GM21515 (cell line): ENCODE results near the gene PGGT1B.

Experiments
- ATAC-seq: cut with Tn5 transposase; IDR thresholded peaks from one replicate; pipeline ENCODE4 v1.9.1; 2021; ENCODE audit not compliant: unreplicated experiment

The PGGT1B gene

DNA sequence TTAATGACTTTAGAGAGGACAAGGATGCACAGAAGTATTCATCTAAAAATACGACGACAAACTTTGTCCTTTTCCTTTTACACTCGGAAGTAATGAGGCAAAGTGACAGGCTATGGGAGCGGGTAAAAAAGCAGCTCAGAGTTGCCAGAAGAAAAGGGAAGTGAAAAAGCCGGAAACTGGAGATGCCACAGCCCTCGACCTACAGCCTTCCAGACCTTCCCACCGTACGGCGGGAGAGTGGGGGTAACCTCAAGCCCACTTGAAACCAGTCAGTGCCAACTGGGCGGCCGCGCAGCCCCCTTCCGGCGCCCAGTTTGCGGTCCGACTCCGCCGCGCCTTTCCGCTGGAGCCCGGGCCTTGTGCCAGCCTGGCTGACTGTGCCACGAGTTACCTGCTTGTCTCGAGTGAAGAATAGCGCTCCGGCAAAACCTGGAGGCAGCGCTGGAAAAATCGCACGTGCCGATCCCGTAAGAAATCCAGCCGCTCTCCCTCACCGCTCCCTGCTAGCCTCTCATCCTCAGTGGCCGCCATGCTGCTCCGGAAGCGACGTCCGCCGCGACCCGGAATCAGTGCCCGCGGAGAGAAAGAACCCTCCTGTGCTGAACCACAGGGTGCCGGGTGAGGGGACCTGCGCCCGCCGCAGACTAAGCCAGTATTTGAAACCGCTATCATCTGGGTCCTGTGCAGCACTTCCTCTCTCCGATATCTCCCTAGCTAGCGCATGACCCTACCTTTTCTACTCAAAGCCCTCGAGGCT, at the start of gene PGGT1B:
TSS of gene PGGT1B (minus strand) at position 557 of the 757 bp plus-strand sequence. CDS start at position 531, 26 bp downstream.
- peak; percentile 90 for ATAC-seq

DNA sequence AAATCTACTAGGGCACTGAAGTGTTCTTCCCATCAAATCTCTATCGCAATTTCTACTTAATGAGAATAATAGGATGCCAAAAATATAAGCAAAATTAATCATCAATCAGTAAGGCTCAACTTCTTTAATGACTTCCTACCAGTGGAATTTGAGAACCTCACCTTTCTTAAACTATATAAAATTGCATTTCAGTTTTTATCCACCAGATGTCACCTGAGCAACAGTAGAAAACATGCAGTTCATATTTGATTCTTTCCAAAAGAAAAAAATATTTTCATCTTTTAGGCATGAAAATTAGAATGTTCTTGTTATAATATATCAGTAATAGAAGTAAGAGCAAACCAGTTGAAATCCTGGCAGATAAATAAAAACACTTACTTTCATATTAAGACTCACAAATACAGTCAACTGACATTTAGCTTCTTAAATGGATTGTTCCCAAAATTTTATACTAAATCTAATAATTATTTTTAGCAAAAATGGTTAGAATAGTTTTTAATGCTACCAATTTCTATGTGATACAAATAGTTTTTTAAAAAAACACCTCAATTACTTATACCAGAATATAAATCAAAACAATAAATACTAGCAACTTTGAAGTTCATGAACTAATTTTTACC, 47.2 kb upstream of the PGGT1B start:
- ATAC-seq, result peak; percentile 63

DNA sequence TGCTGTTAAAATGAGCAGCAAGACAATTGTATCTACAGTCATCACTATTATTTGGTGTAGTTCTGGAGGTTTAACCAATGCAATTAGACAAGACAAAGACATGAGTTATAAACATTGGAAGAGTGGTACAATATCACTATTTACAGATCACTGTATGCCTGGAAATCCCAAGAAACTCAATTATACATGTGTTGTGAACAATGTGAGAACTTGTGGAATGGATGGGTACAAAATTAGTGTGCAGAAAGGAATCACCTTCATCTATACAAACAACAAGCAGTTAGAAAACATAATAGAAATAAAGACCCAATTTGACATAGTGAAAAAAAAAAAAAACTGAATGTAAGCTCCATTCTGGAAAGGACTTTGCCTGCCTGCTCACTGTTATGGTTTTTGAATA, 46.1 kb upstream of the PGGT1B start:
- no peak for ATAC-seq

DNA sequence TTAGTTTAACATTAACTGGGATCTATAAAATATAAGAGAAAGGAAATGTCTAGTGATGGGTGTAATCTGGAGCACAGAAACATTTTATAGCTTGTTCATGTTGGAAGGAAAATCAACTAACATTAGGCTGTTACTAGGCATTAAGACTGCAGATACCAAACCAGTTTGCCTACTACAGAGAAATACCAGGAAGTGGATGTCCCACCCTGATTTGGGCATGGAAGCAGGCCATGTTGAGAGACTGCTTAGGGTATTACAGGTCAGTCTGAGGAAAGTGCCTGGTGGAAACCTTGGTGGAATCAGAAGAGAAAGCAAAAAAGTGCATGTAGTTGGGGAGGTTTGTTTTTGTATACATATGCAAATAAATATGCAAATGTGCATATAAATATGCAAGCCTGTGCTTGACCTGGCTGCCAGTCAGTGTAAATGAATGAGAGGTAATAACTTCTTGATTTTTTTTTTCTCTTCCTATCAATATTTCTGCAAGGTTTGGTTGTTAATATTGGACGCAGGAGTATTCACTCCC, 43.4 kb upstream of the PGGT1B start:
- ATAC-seq, result no peak

DNA sequence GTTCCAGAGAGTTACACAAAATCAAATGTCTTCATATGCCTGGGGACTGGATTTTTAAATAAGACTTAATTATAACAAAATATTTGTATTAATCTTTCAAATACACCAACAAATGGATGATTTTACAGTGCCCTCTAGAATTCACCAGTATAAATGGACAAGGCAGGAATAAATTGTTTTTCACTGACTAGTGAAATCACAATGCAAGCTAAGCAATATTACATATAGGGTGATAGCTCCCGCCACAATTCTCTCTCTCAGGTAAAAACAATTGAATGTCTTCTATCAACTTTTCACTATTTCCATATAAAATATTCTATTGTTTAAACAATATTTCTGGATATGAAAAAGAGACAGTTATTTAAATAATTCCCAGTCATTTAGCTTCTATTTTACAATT, 41.8 kb upstream of the PGGT1B start:
- no peak for ATAC-seq

DNA sequence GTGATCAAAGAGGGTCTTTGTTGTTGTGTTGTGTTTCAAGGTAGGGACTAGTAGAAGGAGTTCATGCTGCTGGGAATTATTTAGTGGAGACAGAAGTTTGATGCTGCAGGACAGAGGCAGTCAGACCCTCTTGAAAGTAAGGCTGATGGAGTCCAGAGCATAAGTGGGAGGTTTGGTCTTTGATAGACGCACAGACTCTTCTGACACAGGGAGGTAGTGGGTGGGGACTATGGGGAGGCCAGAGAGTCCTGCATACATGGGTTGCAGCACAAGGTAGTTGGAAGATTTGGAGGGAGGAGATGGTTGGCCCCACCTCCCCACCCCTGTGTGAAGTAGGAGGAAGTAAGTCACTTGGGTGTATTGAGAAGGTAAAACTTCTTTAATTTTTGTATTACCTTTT, 36.1 kb upstream of the PGGT1B start:
- ATAC-seq, result no peak

DNA sequence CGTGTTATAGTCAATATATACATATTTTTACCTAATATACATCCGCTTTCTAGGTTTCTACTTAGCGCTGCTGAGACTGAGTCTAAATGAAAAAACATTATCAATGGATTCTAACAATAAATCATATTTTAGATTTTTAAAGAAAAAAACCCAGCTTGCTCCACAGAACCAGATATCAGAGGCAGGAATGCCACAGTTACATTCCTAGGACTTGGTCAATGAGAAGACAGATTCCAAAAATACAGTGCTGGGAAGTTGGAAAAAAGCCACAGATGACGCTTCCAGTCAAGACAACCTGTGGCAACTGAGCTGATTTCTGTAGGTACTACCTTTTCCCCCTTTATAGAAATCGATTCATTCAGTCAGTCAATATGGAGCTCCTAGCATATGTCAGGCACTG, 34.4 kb upstream of the PGGT1B start:
- no peak for ATAC-seq

DNA sequence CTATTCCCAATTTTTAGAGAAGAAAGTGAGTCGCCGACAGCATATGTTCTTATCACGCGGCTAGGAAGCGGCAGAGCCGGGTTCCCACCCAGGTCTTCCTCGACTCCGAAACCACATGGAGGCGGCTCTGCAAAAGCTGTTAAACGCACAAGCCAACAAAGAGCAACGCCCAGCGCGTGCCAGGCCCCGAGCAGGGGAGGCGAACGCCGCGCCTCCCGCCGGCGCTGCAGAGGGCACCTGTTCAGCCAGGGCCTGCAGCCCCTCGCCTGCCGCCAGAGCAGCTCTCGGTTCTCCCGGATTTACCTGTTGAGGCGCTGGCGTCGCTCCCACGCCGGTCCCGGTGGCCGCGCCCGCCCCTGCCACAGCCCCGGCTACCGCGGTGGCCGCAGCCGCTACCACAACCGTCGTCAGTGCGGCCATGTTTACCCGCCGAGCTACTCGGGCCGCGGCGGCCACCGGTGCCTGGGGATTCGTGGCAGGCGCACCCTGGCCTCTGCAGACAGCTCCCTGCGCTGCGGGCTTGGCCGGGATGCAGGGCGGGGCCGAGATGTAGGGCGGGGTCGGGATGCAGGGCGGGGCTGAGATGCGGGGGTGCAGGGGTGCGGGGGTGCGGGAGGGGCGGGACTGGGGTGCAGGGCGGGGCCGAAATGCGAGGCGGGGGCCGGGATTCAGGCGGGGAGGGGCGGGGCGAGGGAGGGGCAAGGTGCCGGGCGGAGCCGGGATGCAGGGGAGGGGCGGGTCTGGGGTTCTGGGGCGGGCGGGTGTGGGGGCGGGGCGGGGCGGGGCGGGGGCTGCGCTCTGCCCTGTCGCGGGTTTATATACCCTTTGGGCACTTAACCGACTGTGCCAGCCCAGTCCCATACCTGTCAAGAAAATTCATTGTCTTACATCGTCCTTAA, 33.7 kb upstream of the PGGT1B start, which contains the start of gene CCDC112:
TSS of gene CCDC112 (minus strand) at position 531 of the 899 bp plus-strand sequence. CDS start at position 420, 111 bp downstream.
- ATAC-seq, result peak; percentile 82

DNA sequence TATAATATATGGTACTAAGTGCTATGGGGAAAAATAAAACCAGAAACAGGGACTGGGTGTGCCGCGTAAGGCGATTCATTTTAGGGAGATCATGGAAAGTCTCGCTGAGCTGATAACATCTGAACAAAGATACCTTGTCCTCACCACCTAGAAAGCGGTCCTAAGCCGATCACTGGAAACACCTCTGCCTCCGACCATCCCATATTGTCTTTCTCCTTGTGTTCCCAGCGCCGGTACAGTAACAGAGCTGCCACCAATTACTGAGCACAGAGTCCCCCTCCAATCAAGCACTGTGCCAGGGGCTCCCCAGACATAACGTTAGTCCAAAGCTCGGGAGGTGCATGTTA, 33.1 kb upstream of the PGGT1B start:
- peak; percentile 20 for ATAC-seq

DNA sequence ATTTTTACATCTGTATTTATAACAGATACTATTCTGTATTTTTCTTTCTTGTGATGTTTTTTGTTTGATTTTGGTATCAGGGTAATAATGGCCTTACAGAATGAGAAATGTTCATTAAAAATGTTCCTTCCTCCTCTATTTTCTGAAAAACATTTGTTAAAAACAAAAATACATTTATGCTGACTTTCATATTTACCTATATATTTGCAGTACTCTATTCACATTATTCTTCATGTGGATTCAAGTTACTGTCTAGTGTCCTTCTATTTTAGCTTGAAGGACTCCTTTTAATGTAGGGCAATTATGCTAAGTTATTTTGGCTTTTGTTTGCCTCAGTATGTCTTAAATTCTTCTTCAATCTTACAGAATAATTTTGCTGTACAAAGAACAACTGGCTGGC, 28.7 kb upstream of the PGGT1B start:
- ATAC-seq, result no peak

DNA sequence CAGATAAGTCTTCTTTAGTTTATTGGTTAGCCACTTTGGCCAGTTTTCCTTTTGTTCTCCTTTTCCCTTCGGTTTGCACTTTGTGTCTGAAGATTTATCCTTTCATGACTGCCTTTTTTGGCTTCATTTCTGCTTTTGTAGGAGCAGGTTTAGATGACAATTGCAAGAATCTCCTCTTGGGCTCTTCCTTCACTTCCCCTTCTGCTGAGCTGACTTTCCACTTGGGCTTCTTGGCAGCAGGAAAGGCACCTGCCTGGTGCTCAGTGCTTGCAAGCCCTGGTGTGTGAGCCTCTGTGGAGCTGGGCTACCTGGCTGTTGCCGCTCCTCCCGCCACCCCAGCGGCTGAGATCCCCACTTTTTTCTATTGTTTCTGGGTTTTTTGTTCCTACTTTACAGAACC, 26.4 kb upstream of the PGGT1B start:
- no peak for ATAC-seq

DNA sequence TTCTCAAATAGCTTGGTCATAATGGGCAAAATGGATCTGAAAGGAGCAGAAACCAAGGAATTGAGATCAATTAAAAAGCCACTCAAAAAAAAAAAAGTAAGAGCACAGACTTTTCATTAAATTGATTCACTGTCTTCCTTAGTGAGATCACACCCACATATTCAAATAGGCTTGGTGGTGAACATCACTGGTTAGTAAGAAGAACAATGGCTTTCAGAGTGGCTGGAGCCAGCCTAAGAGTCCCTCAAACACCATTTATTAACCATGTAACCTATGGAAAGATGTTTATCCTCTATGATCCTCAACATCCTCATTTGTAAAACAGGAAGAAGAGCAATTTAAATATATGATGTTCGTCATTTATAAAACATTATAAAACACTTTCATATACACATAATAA, 21.3 kb upstream of the PGGT1B start:
- no peak for ATAC-seq

DNA sequence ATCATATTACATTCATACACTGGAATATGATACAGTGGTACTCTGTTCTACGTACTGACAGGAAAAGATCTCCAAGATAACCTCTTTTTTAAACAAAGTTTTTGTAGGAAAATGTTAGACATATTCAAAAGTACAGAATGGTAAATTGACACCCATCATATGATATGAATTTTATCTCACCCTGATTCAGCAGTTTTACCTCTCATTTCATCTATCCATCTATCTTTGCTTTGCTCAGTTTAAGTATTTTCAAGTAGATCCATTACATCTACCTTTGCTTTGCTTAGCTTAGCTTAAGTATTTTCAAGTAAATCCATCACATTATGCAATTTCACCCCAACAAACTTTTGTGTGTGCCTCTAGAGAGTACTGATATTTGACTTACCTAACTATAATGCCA, 19.5 kb upstream of the PGGT1B start:
- no peak for ATAC-seq

DNA sequence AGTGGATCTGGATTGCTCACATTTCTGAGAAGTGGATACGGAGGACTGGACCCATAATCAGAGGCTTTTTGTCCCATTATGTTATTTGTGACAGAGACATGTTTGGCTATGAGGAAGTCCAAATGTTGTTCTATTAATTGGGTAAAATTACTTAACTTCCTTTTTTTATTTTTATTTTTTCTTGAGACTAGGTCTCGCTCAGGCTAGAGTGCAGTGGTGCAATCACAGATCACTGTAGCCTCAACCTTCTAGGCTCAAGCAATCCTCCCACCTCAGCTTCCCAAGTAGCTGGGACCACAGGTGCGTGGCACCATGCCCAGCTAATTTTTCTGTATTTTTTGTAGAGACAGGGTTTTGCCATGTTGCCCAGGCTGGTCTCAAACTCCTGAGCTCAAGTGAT, 11.9 kb upstream of the PGGT1B start:
- no peak for ATAC-seq

DNA sequence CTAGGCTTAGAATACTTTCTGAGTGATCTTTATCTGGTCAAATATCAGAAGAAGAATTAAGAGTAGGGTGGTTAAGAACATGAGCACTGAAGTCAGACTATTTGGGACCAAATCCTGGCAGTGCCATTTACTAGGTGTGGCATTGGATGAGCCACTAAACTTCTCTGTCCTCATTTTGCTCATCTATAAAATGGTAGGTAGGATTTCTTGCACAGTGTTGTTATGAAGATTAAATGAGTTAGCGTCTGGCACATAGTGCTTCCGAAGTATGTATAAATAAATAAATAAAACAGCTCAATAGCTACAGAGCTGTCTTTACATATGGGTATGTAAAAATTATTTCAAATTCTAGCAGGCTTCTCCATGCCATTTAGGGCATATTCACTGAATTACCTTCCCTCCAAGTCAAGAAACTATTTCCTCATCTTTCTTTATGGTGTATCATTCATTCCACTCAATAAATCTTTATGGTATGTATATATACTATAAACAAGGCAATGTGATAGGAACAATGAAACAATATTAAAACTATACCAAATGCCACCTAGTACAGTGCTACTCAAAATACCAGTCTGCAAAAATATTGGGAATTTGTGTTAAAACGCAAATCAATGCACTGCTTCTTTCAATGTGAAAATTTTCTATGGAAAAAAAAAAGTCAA, 9.8 kb upstream of the PGGT1B start:
- ATAC-seq, result no peak

DNA sequence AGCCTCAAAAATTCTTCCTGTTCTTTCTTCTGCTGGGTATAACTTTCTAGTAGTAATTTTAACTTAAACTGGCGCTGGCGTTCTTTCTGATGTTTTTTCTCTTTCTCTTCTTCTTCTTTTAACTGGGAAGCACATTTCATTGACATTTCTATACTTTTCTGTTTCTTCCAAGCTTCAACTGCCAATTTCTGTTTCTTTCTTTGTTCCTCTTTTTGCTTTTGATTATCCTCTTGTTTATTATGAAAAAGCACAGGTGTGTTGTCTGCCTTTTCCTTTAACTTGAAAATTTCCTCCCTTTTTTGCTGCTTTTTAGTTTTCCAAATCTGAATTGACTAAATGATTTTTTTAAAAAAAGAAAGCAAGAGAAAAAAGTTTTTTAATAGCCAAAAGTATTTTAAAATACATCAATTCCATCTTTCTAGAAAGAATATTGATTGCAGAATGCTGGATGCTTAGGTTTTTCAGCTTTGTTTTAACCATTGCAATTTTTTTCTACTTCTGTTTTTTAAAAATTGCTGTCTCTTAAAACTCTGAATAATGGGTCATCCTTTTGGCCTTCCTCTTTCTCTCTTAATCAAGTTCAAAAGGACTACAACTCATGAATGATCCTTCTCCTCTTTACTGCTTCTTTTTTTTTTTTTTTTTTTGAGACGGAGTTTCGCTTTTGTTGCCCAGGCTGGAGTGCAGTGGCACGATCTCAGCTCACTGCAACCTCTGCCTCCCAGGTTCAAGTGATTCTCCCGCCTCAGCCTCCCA, 8.8 kb upstream of the PGGT1B start:
- ATAC-seq, result no peak

DNA sequence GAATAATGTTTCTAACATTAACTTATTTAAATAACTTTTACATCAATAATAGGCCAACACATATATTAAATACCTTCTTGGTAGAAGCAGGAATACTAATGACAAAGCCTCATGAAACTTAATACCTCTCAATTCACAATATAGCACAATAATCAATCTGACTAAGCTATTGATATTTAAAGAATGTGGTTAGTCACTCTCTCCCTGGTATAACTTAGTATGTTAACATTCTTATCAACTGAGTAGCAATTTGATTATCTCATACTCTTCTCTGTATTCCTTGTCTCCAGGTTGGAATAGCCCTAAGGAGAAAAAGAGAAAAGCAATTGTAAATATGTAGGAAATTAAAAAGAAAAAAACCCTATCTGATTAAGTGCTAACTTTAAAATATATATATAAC, 4.9 kb upstream of the PGGT1B start:
- ATAC-seq, result no peak

DNA sequence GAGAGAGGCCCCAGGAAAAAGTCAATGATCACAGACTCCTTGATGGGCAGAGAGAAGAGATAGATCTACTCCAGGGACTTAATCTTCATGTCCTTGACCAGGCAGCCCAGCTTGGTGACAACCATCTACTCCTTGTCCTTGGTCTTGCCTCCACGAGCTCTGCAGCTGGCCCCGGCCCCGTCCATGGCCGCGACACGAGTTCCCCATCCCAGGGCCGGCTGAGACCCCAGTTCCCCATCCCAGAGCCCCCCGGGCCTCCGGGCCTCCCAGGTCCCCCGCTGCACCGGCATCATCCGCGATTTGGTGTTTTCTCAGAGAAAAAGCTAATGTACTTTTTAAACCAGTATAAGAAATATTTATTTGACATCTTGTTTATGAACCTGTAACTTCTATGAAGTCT, 2.5 kb upstream of the PGGT1B start:
- no peak for ATAC-seq

DNA sequence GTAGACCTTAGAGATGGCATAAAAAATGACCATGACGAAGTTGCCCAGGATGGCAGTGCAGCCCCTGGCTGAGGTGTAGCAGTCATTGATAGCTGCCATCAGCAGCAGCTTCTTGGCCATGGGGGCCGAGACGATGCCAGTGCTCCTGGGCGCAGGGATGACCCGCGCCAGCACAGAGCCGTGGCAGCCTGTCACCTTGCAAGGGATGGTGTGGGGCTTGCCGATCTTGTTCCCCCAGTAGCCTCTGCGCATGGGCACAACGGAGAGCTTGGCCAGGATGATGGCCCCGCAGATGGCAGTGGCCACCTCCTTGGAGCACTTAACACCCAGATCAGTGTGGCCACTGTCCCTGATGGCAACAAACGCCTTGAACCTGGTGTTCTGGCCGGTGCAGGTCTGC, 2.1 kb upstream of the PGGT1B start:
- ATAC-seq, result no peak

DNA sequence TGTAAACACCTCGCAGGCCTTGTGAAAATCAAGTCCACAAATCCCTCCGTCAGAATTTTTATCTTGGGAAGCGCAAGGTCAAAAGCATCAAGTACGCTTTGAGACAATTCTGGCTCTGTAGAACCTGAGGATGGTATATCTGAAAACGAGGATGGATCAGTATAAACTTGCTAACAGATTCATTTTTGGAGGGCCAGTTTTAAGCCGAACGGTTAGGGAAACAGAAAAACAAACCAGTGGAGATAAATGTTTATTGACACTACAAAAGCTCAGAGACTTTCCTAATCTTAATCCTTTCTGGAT, 352 bp upstream of the PGGT1B start:
- ATAC-seq, result no peak

DNA sequence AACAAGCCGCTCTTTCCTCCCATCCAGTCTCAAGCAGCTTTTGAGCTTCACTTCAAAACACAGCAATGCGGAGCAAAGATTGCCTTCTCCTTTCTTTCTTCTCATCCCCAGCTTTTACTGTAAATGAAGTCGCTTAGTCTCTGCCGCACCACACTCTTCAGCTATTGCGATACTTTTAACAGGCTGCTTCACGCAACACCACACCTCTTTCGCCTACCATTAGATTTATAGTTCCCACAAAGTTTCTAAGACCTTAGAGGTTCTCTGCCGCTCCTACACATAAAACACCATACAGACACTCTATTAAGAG, 711 bp downstream of the PGGT1B start:
- ATAC-seq, result peak; percentile 59
